ENCODE measurements around the gene SLC19A1.

SLC19A1 gene

DNA sequence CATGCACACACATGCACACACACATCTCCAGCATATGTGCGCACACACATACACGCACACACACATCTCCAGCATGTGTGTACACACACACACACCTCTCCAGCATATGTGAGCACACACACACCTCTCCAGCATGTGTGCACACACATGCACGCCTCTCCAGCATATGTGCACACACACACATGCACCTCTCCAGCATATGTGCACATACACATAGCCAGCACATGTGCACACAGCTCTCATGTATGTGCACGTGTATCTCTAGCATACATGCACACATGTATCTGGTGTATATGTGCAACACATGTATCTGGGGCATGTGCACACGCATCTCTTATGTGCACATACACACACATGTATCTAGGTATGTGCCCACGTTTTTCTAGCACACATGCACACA, 57.9 kb downstream of the SLC19A1 start:
- in situ Hi-C loops (cut with MboI; ENCODE audit: low sequenced_read_pairs), result no loop called here

DNA sequence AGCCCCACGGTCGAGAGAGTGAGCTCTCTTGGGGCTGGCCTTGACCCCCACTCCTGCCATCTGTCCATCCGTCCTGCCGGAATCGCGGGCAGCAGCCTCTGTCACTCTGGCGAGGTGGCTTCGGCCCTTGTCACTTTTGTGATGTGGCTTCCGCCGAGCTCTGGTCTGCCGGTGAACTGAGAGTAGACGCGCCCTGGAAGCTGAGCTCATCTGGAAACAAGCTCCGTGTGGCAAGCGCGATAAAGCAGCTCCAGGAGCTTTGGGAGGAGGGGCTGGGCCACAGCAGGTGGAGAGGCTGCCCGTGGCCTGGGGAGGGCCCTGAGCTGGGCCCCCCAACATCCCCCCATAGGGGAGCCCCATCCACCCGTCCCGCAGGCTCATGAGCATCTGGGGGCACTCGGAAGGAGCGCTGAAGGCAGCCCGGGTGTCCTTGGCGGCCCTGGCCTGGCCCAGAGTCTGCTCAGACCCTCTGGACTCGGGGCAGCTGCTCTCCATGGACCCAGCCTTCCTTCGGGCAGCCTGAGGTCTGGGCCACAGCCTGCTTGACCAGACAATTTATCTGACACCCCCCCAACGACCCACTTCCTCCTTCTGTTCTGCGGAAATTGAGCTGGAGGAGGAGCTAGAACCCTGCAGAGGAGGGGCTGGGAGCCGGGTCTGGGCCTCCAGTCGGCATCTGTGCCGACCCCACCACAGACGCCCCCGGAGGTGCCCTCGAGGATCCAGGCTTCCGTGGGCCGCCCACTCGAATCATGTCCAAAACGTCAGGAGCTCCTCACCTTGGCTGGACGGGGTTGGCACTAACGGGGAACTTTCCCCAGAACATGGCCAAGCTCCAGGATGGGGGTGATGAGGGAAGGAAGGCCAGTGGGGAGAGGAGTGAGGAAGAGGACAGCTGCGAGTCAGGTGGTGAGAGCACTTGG, 59.1 kb downstream of the SLC19A1 start:
- in situ Hi-C loops (cut with MboI; ENCODE audit: low sequenced_read_pairs), result no loop called here

DNA sequence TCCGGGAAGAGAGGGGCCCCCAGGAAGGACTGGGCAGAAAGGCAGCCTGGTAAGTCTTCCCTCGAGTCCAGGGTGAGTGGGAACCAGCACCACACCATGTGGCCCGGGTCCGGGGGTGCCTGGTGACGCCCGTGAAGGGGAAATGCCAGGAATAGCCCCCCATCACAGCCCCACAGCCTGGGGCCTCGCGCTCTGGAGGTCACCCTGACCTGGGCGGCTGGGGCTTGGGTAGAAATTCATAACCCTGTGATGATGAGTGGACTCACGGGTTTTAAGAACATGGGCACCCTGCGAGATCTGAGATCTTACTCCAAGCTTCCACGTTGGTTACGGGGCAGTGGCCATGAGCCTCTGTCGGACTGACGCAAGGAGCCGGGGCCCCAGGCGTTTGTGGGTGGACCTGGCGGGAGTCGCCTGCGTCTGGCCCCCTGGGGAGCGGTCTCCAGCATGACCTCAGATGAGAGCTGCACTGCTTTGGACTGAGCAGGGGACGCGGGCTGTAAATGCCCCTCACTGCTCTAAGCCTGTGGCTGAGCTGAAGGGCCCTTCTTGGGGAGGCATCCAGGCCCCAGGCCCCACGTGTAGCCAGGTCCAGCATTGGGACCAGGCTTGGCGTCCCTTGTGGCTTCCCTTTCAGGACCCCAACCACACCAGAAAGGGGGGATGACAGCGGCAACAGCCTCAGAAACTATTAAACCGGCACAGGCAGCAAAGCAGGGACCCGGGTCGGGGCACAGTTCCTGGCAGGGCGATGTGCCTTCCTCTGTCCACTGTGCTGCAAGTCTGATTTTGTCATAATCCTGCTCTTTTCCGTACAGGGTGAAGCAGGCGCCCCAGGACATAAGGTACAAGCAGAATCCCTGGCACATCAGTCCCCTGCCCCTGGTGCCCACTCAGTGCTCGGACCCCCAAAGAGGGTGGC, 60.0 kb downstream of the SLC19A1 start:
- in situ Hi-C loops (cut with MboI; ENCODE audit: low sequenced_read_pairs), result no loop called here

DNA sequence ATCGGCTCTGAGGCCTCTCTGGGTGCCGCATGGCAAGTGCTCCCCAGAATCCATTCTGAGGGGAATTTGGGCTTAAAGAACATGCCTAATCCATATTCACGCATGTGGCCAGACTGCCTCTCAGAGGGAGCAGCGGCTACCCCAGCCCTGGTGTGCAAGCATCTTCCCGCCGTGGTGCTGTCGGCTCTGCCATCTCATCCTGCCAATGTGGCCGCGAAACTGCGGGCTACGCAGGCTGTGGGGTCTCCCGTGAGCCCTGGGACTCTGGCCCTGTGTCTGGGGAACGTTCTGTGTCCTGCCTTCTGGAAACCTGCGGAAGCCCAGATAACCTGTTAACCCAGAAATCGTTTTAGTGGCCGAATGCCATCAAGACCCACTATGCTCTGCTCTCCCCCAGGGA, 60.7 kb downstream of the SLC19A1 start:
- in situ Hi-C loops (cut with MboI; ENCODE audit: low sequenced_read_pairs), result no loop called here

DNA sequence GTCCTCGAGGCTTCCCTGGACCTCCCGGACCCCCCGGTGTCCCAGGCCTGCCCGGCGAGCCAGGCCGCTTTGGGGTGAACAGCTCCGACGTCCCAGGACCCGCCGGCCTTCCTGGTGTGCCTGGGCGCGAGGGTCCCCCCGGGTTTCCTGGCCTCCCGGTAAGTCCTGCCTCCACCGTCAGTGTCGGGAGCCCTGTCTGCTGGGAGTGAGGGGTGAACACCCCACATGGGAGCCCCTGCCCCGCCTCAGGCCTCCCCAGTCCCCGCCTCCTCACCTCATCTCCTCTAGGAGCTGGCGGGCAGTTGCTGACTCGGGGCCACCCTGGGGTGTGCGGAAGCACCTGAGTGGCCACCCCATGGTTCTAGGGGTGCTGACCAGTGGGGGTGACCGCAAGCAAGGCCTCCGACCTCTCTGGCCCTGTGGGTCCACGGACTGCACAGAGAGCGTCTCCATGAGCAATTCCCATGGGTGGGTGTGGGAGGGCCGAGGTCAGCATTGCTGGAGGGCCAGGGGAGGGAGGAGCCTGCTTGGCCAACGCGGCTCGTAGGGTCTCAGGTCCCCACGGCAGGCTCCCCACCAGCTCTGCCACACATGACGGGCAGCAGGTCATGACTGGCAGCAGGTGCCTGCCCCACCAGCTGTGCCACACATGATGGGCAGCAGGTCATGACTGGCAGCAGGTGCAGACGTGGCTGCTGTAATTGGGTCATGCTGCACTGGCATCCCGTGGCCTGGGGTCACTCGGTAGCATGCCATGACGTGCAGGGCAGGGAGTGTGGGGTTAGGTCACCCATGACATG, 61.3 kb downstream of the SLC19A1 start:
- in situ Hi-C loops (cut with MboI; ENCODE audit: low sequenced_read_pairs), result no loop called here

DNA sequence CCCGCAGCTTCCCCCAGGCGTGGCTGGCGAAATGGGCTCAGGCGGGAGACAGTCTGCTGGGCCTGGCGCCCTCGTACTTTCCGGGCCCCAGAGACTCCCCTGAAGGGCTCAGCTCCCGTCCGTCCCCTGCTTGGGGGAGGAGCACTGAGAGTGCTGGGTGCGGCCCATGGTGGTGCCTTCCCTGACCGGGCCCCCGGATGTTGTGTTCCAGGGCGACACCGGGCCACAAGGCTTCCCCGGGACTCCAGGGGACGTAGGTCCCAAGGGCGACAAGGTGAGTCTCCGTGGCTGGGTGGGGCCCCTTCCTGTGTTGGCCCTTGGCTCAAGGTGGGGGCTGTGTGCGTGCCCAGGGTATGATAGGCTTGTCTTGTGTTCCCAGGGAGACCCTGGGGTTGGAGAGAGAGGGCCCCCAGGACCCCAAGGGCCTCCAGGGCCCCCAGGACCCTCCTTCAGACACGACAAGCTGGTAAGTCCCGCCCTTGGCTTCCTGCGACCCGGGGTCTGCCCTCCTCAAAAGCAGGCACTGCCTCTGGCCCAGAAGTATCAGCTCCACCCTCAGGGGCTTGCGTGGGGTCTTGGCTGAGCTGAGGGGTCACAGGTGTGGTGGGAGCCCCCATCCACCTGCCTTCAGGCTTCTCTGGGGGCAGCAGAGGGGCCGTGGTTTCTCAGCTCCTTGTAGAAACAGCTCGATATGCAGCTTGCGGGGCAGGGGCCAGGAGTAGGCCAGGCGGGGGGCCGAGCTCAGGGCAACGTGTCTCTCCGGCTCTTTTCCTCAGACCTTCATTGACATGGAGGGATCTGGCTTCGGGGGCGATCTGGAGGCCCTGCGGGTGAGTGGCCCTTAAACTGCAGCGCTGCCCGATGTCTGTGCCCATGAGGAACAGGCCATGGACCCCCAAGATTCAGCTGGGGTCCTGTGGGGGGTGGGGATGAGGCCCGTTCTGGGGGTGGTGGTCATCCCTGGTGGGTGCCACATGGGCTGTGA, 62.3 kb downstream of the SLC19A1 start:
- in situ Hi-C loops (cut with MboI; ENCODE audit: low sequenced_read_pairs), result no loop called here

DNA sequence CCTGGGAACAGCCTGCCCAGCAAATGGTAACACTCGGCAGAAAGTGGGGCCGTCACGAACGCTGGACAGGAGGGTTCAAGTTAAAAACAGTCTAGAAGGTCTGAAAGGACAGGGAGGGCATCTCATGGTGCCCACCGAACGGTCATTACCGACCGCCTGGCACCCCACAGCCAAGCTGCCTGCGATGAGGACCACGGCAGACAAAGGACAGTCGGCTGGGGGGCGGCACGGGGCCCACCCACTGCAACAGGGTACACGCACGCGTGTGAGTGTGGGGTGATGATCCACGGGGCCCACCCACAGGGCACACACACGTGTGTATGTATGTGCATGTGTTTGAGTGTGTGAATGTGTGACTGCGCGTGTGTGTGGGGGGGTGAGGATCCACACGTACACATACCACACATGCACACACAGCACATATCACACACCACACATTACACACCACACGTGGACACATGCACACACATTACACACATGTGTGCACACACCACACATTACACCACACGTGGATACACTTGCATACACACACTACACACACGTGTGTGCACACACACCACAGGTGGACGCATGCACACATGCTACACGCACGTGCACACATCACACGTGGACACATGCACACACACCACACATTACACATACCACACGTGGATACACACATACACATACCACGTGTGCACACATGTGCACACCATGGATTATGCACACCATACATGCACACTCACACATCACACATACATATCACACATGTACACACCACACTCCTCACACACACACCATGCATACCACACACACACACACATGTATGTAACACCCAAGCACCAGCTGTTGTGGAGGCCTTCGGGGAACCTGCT, 63.2 kb downstream of the SLC19A1 start:
- in situ Hi-C loops (cut with MboI; ENCODE audit: low sequenced_read_pairs), result no loop called here

DNA sequence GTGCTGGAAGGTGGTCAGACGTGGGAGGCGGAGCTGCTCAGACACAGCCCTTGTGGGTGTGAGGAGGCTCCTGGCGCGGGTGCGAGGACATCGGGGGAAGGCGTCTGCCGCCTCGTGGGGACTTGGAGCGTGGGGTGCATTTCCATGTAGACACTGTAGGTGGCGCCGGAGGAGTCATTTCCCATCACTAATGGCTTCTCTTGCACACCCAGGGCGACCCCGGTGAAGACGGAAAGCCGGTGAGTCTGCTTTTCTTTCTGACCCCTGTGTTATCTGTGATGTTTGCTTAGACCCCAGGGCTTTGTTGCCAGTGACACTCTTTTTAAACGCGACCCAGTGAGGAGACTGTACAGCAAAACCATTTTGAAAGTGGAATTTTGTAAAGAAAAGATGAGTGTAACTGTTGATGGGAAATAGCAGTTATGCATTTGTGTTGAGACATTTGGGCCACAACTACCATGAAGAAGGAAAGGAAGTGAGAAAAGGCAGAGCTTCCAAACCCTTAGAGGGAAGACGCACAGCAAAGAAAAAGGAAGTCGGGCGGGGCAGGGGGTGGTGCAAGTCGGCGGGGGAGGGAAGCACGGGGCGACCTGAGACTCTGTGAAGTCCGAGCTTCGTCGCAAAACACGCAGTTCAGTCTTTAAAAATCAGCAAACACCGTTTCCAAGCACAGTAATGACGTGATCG, 64.0 kb downstream of the SLC19A1 start:
- in situ Hi-C loops (cut with MboI; ENCODE audit: low sequenced_read_pairs), result no loop called here

DNA sequence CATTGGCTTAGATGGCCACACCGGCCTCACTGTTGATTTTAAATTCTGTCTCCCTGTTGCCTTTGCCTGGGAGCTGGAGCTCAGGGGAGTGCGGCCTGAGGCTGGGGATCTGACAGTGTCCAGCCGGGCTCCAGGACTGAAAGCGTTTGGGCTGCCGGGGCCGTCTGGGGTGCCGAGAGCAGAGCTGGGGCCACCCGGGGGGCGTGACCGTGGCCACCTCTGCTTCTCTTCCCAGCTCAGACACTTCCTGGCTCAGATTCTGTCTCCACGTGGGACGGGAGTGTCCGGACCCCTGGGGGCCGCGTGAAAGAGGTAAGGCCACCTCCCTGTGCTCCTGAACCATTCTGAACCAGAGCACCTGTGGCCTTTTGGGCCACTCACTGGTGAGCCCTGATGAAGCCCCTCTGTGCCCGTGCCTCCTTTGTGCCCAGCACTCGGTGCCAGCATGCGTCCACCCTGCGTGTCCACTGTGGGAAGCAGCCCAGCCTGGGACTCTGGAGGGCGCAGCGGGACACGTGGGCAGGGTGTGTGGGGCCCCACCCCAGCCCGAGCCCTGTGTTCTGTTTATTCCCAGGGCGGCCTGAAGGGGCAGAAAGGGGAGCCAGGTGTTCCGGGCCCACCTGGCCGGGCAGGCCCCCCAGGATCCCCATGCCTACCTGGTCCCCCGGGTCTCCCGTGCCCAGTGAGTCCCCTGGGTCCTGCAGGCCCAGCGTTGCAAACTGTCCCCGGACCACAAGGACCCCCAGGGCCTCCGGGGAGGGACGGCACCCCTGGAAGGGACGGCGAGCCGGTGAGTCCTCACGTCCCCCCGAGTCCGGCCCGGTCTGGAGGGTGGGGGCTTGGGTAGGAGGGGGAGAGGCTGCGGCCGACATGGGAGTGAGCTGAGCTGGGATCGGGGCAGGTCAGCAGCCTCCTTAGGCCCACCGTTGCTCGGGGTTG, 64.8 kb downstream of the SLC19A1 start:
- in situ Hi-C loops (cut with MboI; ENCODE audit: low sequenced_read_pairs), result no loop called here

DNA sequence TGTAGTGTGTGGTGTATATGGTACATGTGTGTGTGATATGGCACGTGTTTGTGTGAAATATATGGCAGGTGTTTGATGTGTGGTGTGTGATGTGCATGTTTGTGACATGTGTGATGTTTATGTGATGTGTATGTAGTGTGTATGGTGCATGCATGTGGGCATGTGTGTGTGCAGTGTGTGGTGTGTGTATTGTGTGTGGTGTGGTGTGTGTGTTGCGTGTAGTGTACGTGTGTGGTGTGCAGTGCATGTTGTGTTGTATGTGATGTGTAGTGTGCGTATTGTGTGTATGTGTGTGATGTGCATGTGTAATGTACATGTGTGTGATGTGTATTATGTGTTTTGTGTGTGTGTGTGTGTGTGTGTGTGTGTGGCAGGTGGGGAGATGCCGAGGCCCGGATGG, 65.7 kb downstream of the SLC19A1 start:
- in situ Hi-C loops (cut with MboI; ENCODE audit: low sequenced_read_pairs), result no loop called here

DNA sequence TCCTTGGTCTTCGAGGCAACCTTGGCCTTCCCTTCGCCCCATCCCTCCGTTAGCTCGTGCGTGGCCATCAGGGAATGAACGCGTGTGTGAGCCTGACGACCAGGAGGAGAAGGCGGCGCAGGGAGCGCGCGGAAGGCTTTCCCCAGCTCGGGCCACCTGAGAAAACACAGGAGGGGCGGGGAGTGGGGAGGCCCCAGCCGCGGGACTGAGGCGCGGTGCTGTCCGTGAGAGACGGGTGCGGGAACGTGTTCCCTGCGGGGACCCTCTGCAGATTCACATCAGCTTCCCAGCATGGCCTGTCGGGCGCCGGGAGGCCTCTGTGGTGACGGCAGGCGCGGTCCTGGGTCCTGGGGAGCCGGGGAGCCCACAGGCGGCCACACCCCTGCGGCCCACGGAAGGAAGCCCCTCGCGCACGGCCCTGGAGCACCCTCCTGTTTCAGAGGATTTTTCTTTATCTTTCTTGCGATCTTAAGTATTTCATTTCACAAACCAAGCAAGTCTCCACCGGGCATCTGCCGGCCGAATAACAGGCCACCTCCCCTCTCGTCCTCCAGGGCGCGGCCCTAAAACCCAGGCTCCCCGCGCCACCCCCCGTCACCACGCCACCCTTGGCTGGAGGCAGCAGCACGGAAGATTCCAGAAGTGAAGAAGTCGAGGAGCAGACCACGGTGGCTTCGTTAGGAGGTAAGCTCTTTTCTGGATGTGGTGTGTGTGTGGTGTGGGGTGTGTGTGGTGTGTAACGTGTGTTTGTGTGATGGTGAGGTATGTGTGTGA, 66.3 kb downstream of the SLC19A1 start:
- in situ Hi-C loops (cut with MboI; ENCODE audit: low sequenced_read_pairs), result no loop called here

DNA sequence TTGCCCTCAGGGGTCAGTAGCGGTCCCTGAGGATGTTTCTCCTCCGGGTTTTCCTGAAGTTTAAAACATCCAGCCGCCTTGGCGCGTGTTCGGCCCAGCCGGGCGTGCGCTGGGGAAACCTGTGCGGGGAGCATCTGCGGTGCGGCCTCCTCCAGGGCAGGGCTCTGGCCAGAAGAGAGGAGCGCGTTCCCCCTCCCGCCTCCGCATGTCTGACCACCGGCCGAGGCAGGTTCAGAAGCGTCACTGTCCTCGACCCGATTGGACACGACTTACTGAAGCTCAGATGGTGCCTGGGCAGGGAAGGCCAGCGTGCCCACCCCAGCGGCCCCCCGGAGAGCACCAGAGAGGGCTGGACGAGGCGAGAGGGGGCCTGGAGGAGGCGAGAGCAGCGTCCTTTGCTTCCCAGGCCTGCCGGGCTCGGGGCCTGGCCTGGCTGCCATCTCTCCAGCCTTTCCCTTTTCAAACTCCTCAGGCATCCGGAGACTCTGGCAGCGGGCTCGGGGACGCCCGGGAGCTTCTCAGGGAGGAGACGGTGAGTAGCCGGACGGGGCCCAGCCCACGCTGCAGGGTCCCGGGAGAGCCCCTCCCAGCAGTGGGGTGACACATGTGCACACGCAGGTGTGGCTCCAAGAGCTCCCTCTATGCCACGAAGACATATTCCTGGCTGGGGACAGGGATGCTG, 67.1 kb downstream of the SLC19A1 start:
- in situ Hi-C loops (cut with MboI; ENCODE audit: low sequenced_read_pairs), result no loop called here

DNA sequence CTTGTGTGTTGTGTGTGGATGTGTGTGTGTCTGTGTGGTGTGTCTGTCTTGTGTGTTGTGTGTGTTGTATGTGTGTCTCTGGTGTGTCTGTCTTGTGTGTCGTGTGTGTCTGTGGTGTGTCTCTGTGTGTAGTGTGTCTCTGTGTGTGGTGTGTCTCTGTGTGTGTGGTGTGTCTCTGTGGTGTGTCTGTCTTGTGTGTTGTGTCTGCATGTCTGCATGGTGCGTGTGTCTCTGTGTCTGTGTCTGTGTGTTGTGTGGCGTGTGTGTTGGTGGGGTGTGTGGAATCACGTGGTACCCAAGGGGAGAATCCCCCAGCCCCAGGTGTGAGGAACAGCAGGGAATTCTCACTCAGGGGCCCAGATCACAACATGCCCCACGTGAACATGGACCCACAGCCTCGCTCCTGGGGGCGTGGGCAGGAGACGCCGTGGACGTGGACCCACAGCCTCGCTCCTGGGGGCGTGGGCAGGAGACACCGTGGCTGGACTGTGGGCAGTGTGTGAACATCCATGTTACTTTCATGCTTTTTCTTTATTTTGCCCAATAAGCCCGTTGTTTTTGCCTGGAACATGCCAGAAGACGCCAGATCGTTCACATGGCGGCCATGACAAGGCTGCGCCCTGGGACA, 67.8 kb downstream of the SLC19A1 start:
- in situ Hi-C loops (cut with MboI; ENCODE audit: low sequenced_read_pairs), result loop anchor here (25.0 kb wide), 1 partner anchor 338 kb away; no protein-coding TSS in a partner anchor

DNA sequence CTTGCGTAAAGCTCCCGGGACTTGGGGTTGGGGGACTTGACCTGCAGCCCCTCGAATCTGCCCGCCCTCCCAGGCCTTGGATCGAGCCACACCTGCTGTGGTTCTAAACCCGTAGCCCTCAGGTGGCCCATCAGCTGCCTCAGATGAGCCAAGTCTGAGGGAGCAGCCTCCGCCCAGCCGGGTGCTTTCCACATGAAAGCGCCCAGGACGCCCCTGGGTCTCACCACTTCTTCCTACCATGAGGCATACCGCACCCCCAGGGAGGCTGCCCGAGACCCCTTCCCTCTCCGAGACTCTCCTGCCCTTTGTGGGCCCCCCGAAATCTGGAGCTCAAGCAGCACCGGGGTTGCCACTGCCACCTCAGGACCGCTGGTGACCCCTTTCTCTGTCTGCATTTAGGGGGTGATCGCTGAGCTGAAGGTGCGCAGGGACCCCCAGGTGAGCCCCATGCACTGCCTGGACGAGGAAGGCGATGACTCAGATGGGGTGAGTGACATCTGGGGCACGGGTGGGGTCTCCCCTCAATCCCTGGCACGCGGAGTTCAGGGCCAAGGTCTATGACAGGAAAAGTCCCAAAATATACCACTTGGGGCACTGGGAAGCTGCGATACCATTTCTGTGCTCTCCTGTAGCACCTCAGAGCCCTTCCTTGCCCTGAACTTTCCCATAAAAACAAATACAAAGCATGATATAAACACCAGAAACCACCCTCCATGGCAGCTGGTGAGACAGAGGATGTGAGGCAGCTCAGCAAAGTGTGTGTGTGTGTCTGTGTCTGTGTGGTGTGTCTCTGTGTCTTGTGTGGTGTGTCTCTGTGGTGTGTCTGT, 68.5 kb downstream of the SLC19A1 start:
- in situ Hi-C loops (cut with MboI; ENCODE audit: low sequenced_read_pairs), result loop anchor here (25.0 kb wide), 1 partner anchor 339 kb away; no protein-coding TSS in a partner anchor
